GM18502 (cell line): ENCODE data around the gene CHFR.
"Not testable (repeated sequence)": the region's sequence is repeated elsewhere in the genome, so short reads cannot be mapped to it uniquely, and the experiment has no call there.

Experiments
- ATAC-seq: cut with Tn5 transposase; IDR thresholded peaks from one replicate; pipeline ENCODE4 v1.9.1; 2021; ENCODE audit warnings: mild to moderate bottlenecking; ENCODE audit not compliant: unreplicated experiment, poor library complexity

CHFR gene

GRCh38 chr12:132847363-132848356 lies 39.7 kb downstream of the CHFR start:
- no peak for ATAC-seq

- ATAC-seq, result not testable (repeated sequence)
Observed at GRCh38 chr12:132844681-132845080, 42.7 kb downstream of the CHFR start.

GRCh38 chr12:132842449-132843045 lies 44.9 kb downstream of the CHFR start:
- no peak for ATAC-seq

- no peak for ATAC-seq
Observed at GRCh38 chr12:132841151-132841550, 46.3 kb downstream of the CHFR start.

- no peak for ATAC-seq
Observed at GRCh38 chr12:132840536-132840935, 46.9 kb downstream of the CHFR start.

GRCh38 chr12:132839558-132840235 lies 47.7 kb downstream of the CHFR start:
- no peak for ATAC-seq

GRCh38 chr12:132838410-132839080 lies 48.9 kb downstream of the CHFR start:
- no peak for ATAC-seq

GRCh38 chr12:132837693-132838409 lies 49.6 kb downstream of the CHFR start:
- no peak for ATAC-seq

- no peak for ATAC-seq
Observed at GRCh38 chr12:132836795-132837331, 50.5 kb downstream of the CHFR start.

GRCh38 chr12:132836230-132836629 lies 51.2 kb downstream of the CHFR start:
- ATAC-seq, result not testable (repeated sequence)

GRCh38 chr12:132835076-132836025 lies 52.1 kb downstream of the CHFR start:
- no peak for ATAC-seq

- ATAC-seq, result no peak
Observed at GRCh38 chr12:132834181-132834711, 53.2 kb downstream of the CHFR start.

- ATAC-seq, result no peak
Observed at GRCh38 chr12:132833341-132833740, 54.1 kb downstream of the CHFR start.

GRCh38 chr12:132831771-132832170 lies 55.6 kb downstream of the CHFR start:
- no peak for ATAC-seq

GRCh38 chr12:132828706-132829534 lies 58.5 kb downstream of the CHFR start, which contains the start of gene GOLGA3:
GOLGA3 (minus strand) TSS chr12:132828869; CDS start chr12:132822128, 6,741 bp downstream.
- ATAC-seq, result peak; percentile 94

- peak; percentile 29 for ATAC-seq
Observed at GRCh38 chr12:132827763-132828703, 59.4 kb downstream of the CHFR start.
